Measurements from ENCODE around the gene PCARE. TPM values are rescaled to one million over a fixed set of nuclear protein-coding genes. Genes with fewer than 3 reads are reported as not detected.

PCARE gene
- total and polyA plus RNA-seq, 2 experiments from 2014 or later: 2.2 TPM; not detected in 1

GRCh38 chr2:29042561-29043075 is 31.7 kb downstream of the PCARE start:
- TF ChIP-seq EZH2 (IDR thresholded peaks at IDR 0.05; ENCODE audit: borderline replicate concordance) (no peak), CTCF (IDR thresholded peaks at IDR 0.05; ENCODE audit: poor library complexity) (no peak), EZH2phosphoT487 (IDR thresholded peaks at IDR 0.05; ENCODE audit: low read depth, severe bottlenecking, unreplicated experiment) (no peak)
- H3K27ac ChIP-seq: no peak overlapping the region
- no peak for DNase-seq (ENCODE audit: low spot score)
- H3K9me2 ChIP-seq (replicated peaks; ENCODE audit: insufficient read depth): no peaks in the 10 kb centered on the region
- no peak overlapping the region for H3K4me2 ChIP-seq
- H3K9me3 ChIP-seq (ENCODE audit: low read depth): no peaks in the 10 kb centered on the region
- no peaks in the 10 kb centered on the region for H3K4me1 ChIP-seq (ENCODE audit: insufficient read depth)
- no peak overlapping the region for H2AFZ ChIP-seq
- H3K4me3 ChIP-seq: no peak overlapping the region
- no peaks in the 10 kb centered on the region for H3K79me2 ChIP-seq
- 55% methylated on average over 9 of the region's 9 CpGs for WGBS (ENCODE audit: low lambda C conversion rate, missing lambda C conversion rate)
- H3K36me3 ChIP-seq (replicated peaks; ENCODE audit: insufficient read depth, low read depth): no peaks in the 10 kb centered on the region
- no peaks in the 10 kb centered on the region for H3K27me3 ChIP-seq
- no peaks in the 10 kb centered on the region for H4K20me1 ChIP-seq (ENCODE audit: insufficient read depth, poor library complexity, severe bottlenecking)

- H2AFZ ChIP-seq: no peak overlapping the region
- no peaks in the 10 kb centered on the region for H3K4me1 ChIP-seq (ENCODE audit: insufficient read depth)
- H4K20me1 ChIP-seq (ENCODE audit: insufficient read depth, poor library complexity, severe bottlenecking): no peaks in the 10 kb centered on the region
- DNase-seq (ENCODE audit: low spot score): no peak
- no peaks in the 10 kb centered on the region for H3K27me3 ChIP-seq
- no peaks in the 10 kb centered on the region for H3K9me2 ChIP-seq (replicated peaks; ENCODE audit: insufficient read depth)
- no peak overlapping the region for H3K27ac ChIP-seq
- no peak overlapping the region for H3K4me2 ChIP-seq
- H3K79me2 ChIP-seq: no peaks in the 10 kb centered on the region
- WGBS (ENCODE audit: low lambda C conversion rate, missing lambda C conversion rate): 91% methylated on average over 9 of the region's 9 CpGs
- TF ChIP-seq CTCF (IDR thresholded peaks at IDR 0.05; ENCODE audit: poor library complexity) (no peak), EZH2phosphoT487 (IDR thresholded peaks at IDR 0.05; ENCODE audit: low read depth, severe bottlenecking, unreplicated experiment) (no peak), EZH2 (IDR thresholded peaks at IDR 0.05; ENCODE audit: borderline replicate concordance) (no peak)
- no peaks in the 10 kb centered on the region for H3K36me3 ChIP-seq (replicated peaks; ENCODE audit: insufficient read depth, low read depth)
- no peak overlapping the region for H3K4me3 ChIP-seq
- H3K9me3 ChIP-seq (ENCODE audit: low read depth): no peaks in the 10 kb centered on the region
These were observed 33.1 kb downstream of the PCARE start for GRCh38 chr2:29041161-29041660.

DNA sequence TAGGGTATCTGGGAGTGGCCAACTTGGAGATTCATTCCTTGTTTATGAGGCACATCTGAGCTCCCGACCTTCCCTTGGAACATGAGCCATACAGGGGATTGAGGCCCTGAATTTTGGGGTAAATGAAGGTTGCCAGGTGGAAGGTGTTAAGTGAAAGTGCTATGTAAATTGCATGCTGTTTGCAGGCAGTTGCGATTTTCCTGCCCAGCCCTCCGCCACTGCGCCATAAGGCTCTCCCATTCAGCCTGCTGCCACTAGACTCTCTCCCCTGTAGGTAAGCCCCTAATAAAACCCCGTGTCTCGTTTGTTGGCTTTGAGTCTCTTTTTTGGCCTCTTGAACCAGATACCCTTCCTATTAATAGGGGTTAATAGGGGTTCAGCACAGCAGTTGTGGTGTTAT is 33.8 kb downstream of the PCARE start:
- Histone ChIP-seq H3K4me2 (no peak overlapping the region), H3K9me3 (ENCODE audit: low read depth) (no peaks in the 10 kb centered on the region), H2AFZ (no peak overlapping the region), H3K4me1 (ENCODE audit: insufficient read depth) (no peaks in the 10 kb centered on the region), H3K36me3 (replicated peaks; ENCODE audit: insufficient read depth, low read depth) (no peaks in the 10 kb centered on the region), H3K27me3 (no peaks in the 10 kb centered on the region), H3K4me3 (no peak overlapping the region), H3K9me2 (replicated peaks; ENCODE audit: insufficient read depth) (no peaks in the 10 kb centered on the region), H3K79me2 (no peaks in the 10 kb centered on the region), H4K20me1 (ENCODE audit: insufficient read depth, poor library complexity, severe bottlenecking) (no peaks in the 10 kb centered on the region), H3K27ac (no peak overlapping the region)
- no peak for DNase-seq (ENCODE audit: low spot score)
- 69% methylated on average over 6 of the region's 6 CpGs for WGBS (ENCODE audit: low lambda C conversion rate, missing lambda C conversion rate)
- no peak for TF ChIP-seq CTCF (IDR thresholded peaks at IDR 0.05; ENCODE audit: poor library complexity)
- TF ChIP-seq EZH2phosphoT487 (IDR thresholded peaks at IDR 0.05; ENCODE audit: low read depth, severe bottlenecking, unreplicated experiment): no peak
- no peak for TF ChIP-seq EZH2 (IDR thresholded peaks at IDR 0.05; ENCODE audit: borderline replicate concordance)
